AML-193 (cell line): ENCODE results near the gene GRAP.

ENCODE experiments used
- DNase-seq, 2 experiments: peaks; one replicate each; lab custom pipeline; 2025; lab: John Stamatoyannopoulos, UW

Gene GRAP

GRCh38 chr17:19018600-19018950 is 28.2 kb downstream of the GRAP start:
- DNase-seq: no peak

GRCh38 chr17:19017804-19018599 is 28.8 kb downstream of the GRAP start:
- DNase-seq: no peak

GRCh38 chr17:19017401-19017800 is 29.4 kb downstream of the GRAP start:
- no peak for DNase-seq

GRCh38 chr17:19016881-19017280 is 29.9 kb downstream of the GRAP start:
- DNase-seq: no peak

GRCh38 chr17:19016297-19016696 is 30.5 kb downstream of the GRAP start:
- no peak for DNase-seq

GRCh38 chr17:19015428-19015827 is 31.3 kb downstream of the GRAP start:
- no peak for DNase-seq

GRCh38 chr17:19014628-19015215 is 32.0 kb downstream of the GRAP start:
- no peak for DNase-seq

- no peak for DNase-seq
Measured at GRCh38 chr17:19013806-19014627, 32.7 kb downstream of the GRAP start.

GRCh38 chr17:19013226-19013625 is 33.5 kb downstream of the GRAP start:
- no peak for DNase-seq

- DNase-seq: no peak
Measured at GRCh38 chr17:19012171-19013080, 34.3 kb downstream of the GRAP start.

GRCh38 chr17:19011581-19011980 is 35.2 kb downstream of the GRAP start:
- DNase-seq: no peak

GRCh38 chr17:19010729-19011505 is 35.8 kb downstream of the GRAP start:
- no peak for DNase-seq

GRCh38 chr17:19009970-19010369 is 36.8 kb downstream of the GRAP start:
- DNase-seq: no peak

GRCh38 chr17:19006698-19007097 is 40.1 kb downstream of the GRAP start:
- no peak for DNase-seq

GRCh38 chr17:19005789-19006430 is 40.8 kb downstream of the GRAP start:
- no peak for DNase-seq

GRCh38 chr17:19005137-19005773 is 41.5 kb downstream of the GRAP start:
- DNase-seq: no peak

GRCh38 chr17:19004421-19005136 is 42.2 kb downstream of the GRAP start, which contains the start of gene FAM83G:
Gene FAM83G, minus strand, starts transcription at chr17:19004764. Its CDS starts 723 bp downstream, at chr17:19004041.
- no peak for DNase-seq

- DNase-seq: no peak
Measured at GRCh38 chr17:19003543-19004420, 43.0 kb downstream of the GRAP start.
